HG03342 (cell line): ENCODE results near the gene JAG1.

Experiments used
- ATAC-seq: cut with Tn5 transposase; IDR thresholded peaks from one replicate; pipeline ENCODE4 v1.9.1; 2021; ENCODE audit warnings: mild to moderate bottlenecking, moderate library complexity; ENCODE audit not compliant: unreplicated experiment

JAG1 gene

GRCh38 chr20:10639737-10640556, 33.9 kb downstream of the JAG1 start:
- ATAC-seq, result no peak

- no peak for ATAC-seq
These were observed 34.6 kb downstream of the JAG1 start for GRCh38 chr20:10639077-10639736.

- no peak for ATAC-seq
These were observed 36.2 kb downstream of the JAG1 start for GRCh38 chr20:10637563-10637962.

- no peak for ATAC-seq
These were observed 36.7 kb downstream of the JAG1 start for GRCh38 chr20:10637031-10637559.

GRCh38 chr20:10636326-10636818, 37.4 kb downstream of the JAG1 start:
- ATAC-seq, result no peak

GRCh38 chr20:10635476-10636208, 38.2 kb downstream of the JAG1 start:
- no peak for ATAC-seq

- ATAC-seq, result no peak
These were observed 39.0 kb downstream of the JAG1 start for GRCh38 chr20:10634683-10635411.

- no peak for ATAC-seq
These were observed 39.6 kb downstream of the JAG1 start for GRCh38 chr20:10634211-10634610.

- ATAC-seq, result no peak
These were observed 40.1 kb downstream of the JAG1 start for GRCh38 chr20:10633718-10634117.

- ATAC-seq, result no peak
These were observed 40.9 kb downstream of the JAG1 start for GRCh38 chr20:10632721-10633509.

GRCh38 chr20:10631126-10631525, 42.7 kb downstream of the JAG1 start:
- ATAC-seq, result no peak

GRCh38 chr20:10629946-10630650, 43.7 kb downstream of the JAG1 start:
- ATAC-seq, result no peak

GRCh38 chr20:10626896-10627295, 46.9 kb downstream of the JAG1 start:
- ATAC-seq, result no peak

- ATAC-seq, result no peak
These were observed 48.2 kb downstream of the JAG1 start for GRCh38 chr20:10625641-10626040.

- no peak for ATAC-seq
These were observed 51.0 kb downstream of the JAG1 start for GRCh38 chr20:10622657-10623418.

- no peak for ATAC-seq
These were observed 52.6 kb downstream of the JAG1 start for GRCh38 chr20:10621149-10621548.

GRCh38 chr20:10619427-10619826, 54.4 kb downstream of the JAG1 start:
- no peak for ATAC-seq

- no peak for ATAC-seq
These were observed 55.1 kb downstream of the JAG1 start for GRCh38 chr20:10618611-10619245.
